OCI-LY1 (cell line): ENCODE data around the gene PNKP.

Experiments used
- CTCF ChIP-seq: fragments of 200-600 bp; sonication (generic), shearing (Covaris generic); IDR thresholded peaks from 2 replicates; pipeline ENCODE4 v1.5.1; 2017; ENCODE audit warnings: mild to moderate bottlenecking, antibody characterized with exemption, low read length, moderate library complexity, mixed read lengths
- EZH2 ChIP-seq: fragments of 200-600 bp; sonication (generic), shearing (Covaris generic); IDR thresholded peaks from 2 replicates; pipeline ENCODE4 v1.8.0; 2017; ENCODE audit warnings: borderline replicate concordance, mixed run types, mild to moderate bottlenecking, antibody characterized with exemption, low read length, moderate library complexity, mixed read lengths

- TF ChIP-seq CTCF, result no peak
- TF ChIP-seq EZH2, result no peak
These were observed 36.6 kb downstream of the PNKP start for GRCh38 chr19:49830766-49831165.
